ENCODE data around the gene TMEM119. TPM values are rescaled to one million over a fixed set of nuclear protein-coding genes. Genes with fewer than 3 reads are reported as not detected.

The TMEM119 gene
- total and polyA plus RNA-seq, 9 donors: 0.25 to 12.3 (median 2.0) TPM

GRCh38 chr12:108584456-108585065, 13.3 kb downstream of the TMEM119 start:
- Histone ChIP-seq H3K27me3 (no peaks in the 10 kb centered on the region), H3K27ac (no peak overlapping the region), H3K9me3 (no peaks in the 10 kb centered on the region), H3K36me3 (no peaks in the 10 kb centered on the region), H3K4me3 (no peak overlapping the region), H3K4me1 (ENCODE audit: insufficient read depth) (no peaks in the 10 kb centered on the region)
- intact Hi-C loops (cut with DNase I): no loop called here
- TF ChIP-seq, protein P1, sequence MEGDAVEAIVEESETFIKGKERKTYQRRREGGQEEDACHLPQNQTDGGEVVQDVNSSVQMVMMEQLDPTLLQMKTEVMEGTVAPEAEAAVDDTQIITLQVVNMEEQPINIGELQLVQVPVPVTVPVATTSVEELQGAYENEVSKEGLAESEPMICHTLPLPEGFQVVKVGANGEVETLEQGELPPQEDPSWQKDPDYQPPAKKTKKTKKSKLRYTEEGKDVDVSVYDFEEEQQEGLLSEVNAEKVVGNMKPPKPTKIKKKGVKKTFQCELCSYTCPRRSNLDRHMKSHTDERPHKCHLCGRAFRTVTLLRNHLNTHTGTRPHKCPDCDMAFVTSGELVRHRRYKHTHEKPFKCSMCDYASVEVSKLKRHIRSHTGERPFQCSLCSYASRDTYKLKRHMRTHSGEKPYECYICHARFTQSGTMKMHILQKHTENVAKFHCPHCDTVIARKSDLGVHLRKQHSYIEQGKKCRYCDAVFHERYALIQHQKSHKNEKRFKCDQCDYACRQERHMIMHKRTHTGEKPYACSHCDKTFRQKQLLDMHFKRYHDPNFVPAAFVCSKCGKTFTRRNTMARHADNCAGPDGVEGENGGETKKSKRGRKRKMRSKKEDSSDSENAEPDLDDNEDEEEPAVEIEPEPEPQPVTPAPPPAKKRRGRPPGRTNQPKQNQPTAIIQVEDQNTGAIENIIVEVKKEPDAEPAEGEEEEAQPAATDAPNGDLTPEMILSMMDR (IDR thresholded peaks at IDR 0.05): no peak
- TF ChIP-seq POLR2A (IDR thresholded peaks at IDR 0.05) (no peak), EP300 (IDR thresholded peaks at IDR 0.05) (no peak)
- no peak for DNase-seq
- WGBS, 3 donors: 83 to 87% (median 86%) methylated on average over 3 of the region's 3 CpGs

- intact Hi-C loops (cut with DNase I): no loop called here
- no peak overlapping the region for H3K4me3 ChIP-seq
- no peaks in the 10 kb centered on the region for H3K36me3 ChIP-seq
- H3K4me1 ChIP-seq (ENCODE audit: insufficient read depth): no peaks in the 10 kb centered on the region
- WGBS, 3 donors: 69 to 76% (median 71%) methylated on average over 7 of the region's 7 CpGs
- TF ChIP-seq, protein P1 (IDR thresholded peaks at IDR 0.05): no peak
- TF ChIP-seq POLR2A (IDR thresholded peaks at IDR 0.05) (no peak), EP300 (IDR thresholded peaks at IDR 0.05) (no peak)
- no peak overlapping the region for H3K27ac ChIP-seq
- no peak for DNase-seq
- no peaks in the 10 kb centered on the region for H3K27me3 ChIP-seq
- H3K9me3 ChIP-seq: no peaks in the 10 kb centered on the region
These were observed 13.9 kb downstream of the TMEM119 start for GRCh38 chr12:108583991-108584390.

GRCh38 chr12:108582978-108583770, 14.7 kb downstream of the TMEM119 start:
- Histone ChIP-seq H3K27me3 (no peaks in the 10 kb centered on the region), H3K27ac (no peak overlapping the region), H3K4me1 (ENCODE audit: insufficient read depth) (no peaks in the 10 kb centered on the region), H3K9me3 (no peaks in the 10 kb centered on the region), H3K36me3 (no peaks in the 10 kb centered on the region), H3K4me3 (no peak overlapping the region)
- intact Hi-C loops (cut with DNase I): no loop called here
- no peak for DNase-seq
- WGBS, 3 donors: 86 to 92% (median 89%) methylated on average over 10 of the region's 10 CpGs
- TF ChIP-seq, protein P1 (IDR thresholded peaks at IDR 0.05): no peak
- TF ChIP-seq POLR2A (IDR thresholded peaks at IDR 0.05) (no peak), EP300 (IDR thresholded peaks at IDR 0.05) (no peak)

DNA sequence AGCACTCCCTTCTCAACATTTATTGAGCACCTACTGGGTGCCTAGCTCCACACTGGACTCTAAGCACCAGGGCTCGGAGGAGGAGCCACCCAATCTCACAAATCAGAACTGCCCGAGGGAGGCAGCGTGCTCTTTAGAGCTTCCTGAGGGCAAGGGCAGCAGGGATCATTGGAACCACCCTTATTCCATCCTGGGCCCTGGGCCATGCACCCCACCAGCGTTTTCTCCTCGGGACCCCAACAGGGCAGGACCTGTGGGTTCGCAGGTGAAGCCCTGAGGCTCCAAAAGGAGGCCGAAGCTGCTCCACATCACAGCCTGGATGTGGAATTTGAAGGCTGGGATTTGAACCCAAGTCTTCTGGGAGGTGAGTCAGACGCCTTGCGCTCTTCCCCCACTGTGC, 15.4 kb downstream of the TMEM119 start:
- no peak overlapping the region for H3K4me3 ChIP-seq
- no peak for TF ChIP-seq EP300 (IDR thresholded peaks at IDR 0.05)
- TF ChIP-seq POLR2A (IDR thresholded peaks at IDR 0.05): no peak
- TF ChIP-seq, protein P1 (IDR thresholded peaks at IDR 0.05): no peak
- H3K27ac ChIP-seq: no peak overlapping the region
- DNase-seq: no peak
- no peaks in the 10 kb centered on the region for H3K4me1 ChIP-seq (ENCODE audit: insufficient read depth)
- WGBS, 3 donors: 82 to 90% (median 90%) methylated on average over 9 of the region's 9 CpGs
- H3K27me3 ChIP-seq: no peaks in the 10 kb centered on the region
- H3K9me3 ChIP-seq: no peaks in the 10 kb centered on the region
- intact Hi-C loops (cut with DNase I): no loop called here
- no peaks in the 10 kb centered on the region for H3K36me3 ChIP-seq

All from ovary (tissue), 9 donors.